Transverse colon (tissue), 4 donors: ENCODE data around the gene DSCAM. TPM values are rescaled to one million over a fixed set of nuclear protein-coding genes. Genes with fewer than 3 reads are reported as not detected.

ENCODE experiments used
- DNase-seq: peaks from one replicate; pipeline ENCODE4 v3.0.0-alpha.2; 2019
- H3K27ac ChIP-seq, 4 donors: fragments of 200-600 bp; sonication (generic); 2 replicates each; pipeline ENCODE4 v1.5.1; 2016 to 2018; ENCODE audit warnings: inconsistent platforms in 4 of 4
- H3K27me3 ChIP-seq: fragments of 200-600 bp; sonication (generic); 2 replicates; pipeline ENCODE4 v1.5.1; 2017; ENCODE audit warnings: inconsistent platforms
- H3K36me3 ChIP-seq, 4 donors: fragments of 200-600 bp; sonication (generic); 2 replicates each; pipeline ENCODE4 v1.5.1; 2017 to 2019; ENCODE audit warnings: inconsistent platforms in 4 of 4
- H3K4me1 ChIP-seq, 4 donors: fragments of 200-600 bp; sonication (generic); 2 replicates each; pipeline ENCODE4 v1.5.1; 2017 to 2020; ENCODE audit warnings: inconsistent platforms in 4 of 4
- H3K4me3 ChIP-seq, 4 donors: fragments of 200-600 bp; sonication (generic); 1 replicate in 1 of 4; 2 replicates in 3 of 4; pipeline versions ENCODE4 v1.5.1 to v1.6.1; 2017 to 2019; ENCODE audit warnings: inconsistent platforms in 4 of 4
- H3K9me3 ChIP-seq, 2 donors: fragments of 200-600 bp; sonication (generic); 2 replicates each; pipeline ENCODE4 v1.5.1; 2017 to 2019; ENCODE audit warnings: inconsistent platforms in 2 of 2
- EP300 ChIP-seq: sonication (generic); formaldehyde crosslinking; IDR thresholded peaks from one replicate; pipeline ENCODE4 v1.6.1; 2017; ENCODE audit warnings: antibody characterized with exemption, low read depth
- POLR2A ChIP-seq: fragments of 450-650 bp; IDR thresholded peaks from one replicate; pipeline ENCODE4 v1.6.1; 2016; ENCODE audit warnings: antibody characterized with exemption, mild to moderate bottlenecking, moderate library complexity
- POLR2AphosphoS5 ChIP-seq, 3 donors: sonication (generic); formaldehyde crosslinking; IDR thresholded peaks; one replicate each; pipeline ENCODE4 v1.6.1; 2016; ENCODE audit warnings: antibody characterized with exemption in 3 of 3
- WGBS, 2 donors: methylation state at CpG; one replicate each; pipeline ENCODE4 v1.1.5; 2018; ENCODE audit warnings: low coverage in 1 of 2; 5-methylcytosine and 5-hydroxymethylcytosine counted together
- in situ Hi-C, 4 donors: fragments of 200-750 bp; cut with MboI; loops; one replicate each; pipeline versions ENCODE4 v1.15.0 to v1.15.1; 2017; ENCODE audit warnings: low sequenced_read_pairs in 3 of 4, low pct_ligation_motif_present in 1 of 4, low pct_unique_long_range_greater_than_20kb in 1 of 4
- intact Hi-C: fragments of 100-400 bp; cut with DNase I; formaldehyde crosslinking; loops from one replicate; pipeline ENCODE4 v1.15.1; 2023; ENCODE audit warnings: low total_unique reads
- total RNA-seq, 4 donors: library from RNA; depleted of rRNA; stranded (reverse); fragments of >200 nt; gene quantifications; one replicate each; pipeline ENCODE4 v1.1.0, GENCODE V29; 2016
- TF ChIP-seq, protein P1 (sequence below), 5 experiments: fragments of 200-600 bp in 3 of 5; fragments of 450-650 bp in 2 of 5; sonication (generic) in 3 of 5; IDR thresholded peaks; 1 replicate in 2 of 5; 2 replicates in 3 of 5; pipeline ENCODE4 v1.5.1; 2016 to 2017; ENCODE audit warnings: antibody characterized with exemption in 5 of 5, inconsistent platforms in 3 of 5, mild to moderate bottlenecking in 2 of 5, moderate library complexity in 1 of 5

DSCAM gene
- total RNA-seq, 4 donors from 2014 or later, result 0.16 TPM; not detected in 3

DNA sequence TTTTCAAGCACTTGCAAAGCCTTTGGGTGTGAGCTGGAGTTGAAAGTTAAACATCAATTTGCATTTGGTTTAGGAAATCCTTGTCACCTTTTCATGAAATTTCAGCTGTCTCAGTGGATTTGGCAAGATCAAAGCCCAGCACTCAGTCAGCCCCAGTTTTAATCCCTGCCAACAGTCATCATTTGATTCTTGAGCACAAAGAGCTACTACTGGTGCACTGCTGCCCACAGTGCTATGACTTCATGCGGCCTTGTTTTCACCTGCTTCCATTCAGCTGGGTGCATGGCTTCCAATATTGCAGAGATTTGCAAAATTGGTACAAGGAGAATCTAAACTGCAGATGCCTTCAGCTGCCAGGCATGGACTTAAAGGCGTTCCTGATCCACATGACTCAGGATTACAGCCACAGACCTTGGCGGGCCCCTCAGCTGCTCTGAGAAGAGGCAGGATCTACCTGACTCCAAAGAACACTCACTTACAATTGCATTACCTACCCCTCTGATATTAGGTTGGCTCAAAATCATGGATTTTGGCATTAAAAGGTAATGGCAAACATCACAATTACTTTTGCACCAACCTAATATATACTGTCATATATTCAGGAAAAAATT, 259.1 kb downstream of the DSCAM start:
- 59 to 60% methylated on average over 1 to 3 of the region's 3 CpGs for WGBS, 2 donors

DNA sequence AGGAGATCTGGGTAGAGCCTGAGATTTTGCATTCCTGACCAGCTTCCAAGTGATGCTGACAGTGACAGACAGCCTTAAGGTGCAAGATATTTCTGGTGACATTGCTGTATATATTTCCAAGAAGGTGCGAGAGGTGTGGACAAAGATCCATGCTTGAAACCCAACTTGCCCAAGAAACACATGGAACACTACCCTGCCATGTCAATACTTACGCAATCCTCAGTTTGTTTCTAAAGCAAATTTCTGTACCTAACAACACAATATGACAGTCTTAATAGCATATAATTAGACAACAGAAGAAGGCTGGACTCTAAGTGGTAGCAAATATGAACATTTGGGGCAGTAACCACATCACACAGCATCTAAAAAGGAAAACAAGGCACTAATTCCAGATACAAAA, 260.4 kb downstream of the DSCAM start:
- Histone ChIP-seq H3K4me1 (no peaks in the 10 kb centered on the region), H3K27me3 (no peaks in the 10 kb centered on the region), H3K36me3 (no peaks in the 10 kb centered on the region), H3K27ac (no peak overlapping the region), H3K4me3 (no peak overlapping the region), H3K9me3 (no peaks in the 10 kb centered on the region)
- in situ Hi-C loops, result no loop called here
- DNase-seq, result no peak
- intact Hi-C loops, result no loop called here
- TF ChIP-seq, protein P1, sequence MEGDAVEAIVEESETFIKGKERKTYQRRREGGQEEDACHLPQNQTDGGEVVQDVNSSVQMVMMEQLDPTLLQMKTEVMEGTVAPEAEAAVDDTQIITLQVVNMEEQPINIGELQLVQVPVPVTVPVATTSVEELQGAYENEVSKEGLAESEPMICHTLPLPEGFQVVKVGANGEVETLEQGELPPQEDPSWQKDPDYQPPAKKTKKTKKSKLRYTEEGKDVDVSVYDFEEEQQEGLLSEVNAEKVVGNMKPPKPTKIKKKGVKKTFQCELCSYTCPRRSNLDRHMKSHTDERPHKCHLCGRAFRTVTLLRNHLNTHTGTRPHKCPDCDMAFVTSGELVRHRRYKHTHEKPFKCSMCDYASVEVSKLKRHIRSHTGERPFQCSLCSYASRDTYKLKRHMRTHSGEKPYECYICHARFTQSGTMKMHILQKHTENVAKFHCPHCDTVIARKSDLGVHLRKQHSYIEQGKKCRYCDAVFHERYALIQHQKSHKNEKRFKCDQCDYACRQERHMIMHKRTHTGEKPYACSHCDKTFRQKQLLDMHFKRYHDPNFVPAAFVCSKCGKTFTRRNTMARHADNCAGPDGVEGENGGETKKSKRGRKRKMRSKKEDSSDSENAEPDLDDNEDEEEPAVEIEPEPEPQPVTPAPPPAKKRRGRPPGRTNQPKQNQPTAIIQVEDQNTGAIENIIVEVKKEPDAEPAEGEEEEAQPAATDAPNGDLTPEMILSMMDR (IDR thresholded peaks at IDR 0.05), result no peak
- TF ChIP-seq EP300 (no peak), POLR2AphosphoS5 (IDR thresholded peaks at IDR 0.05) (no peak), POLR2A (no peak)
- 100% methylated on average over 1 to 2 of the region's 2 CpGs for WGBS, 2 donors

More for the DNA sequence above, 259.1 kb downstream of the DSCAM start:
- DNase-seq, result no peak
- Histone ChIP-seq H3K4me3 (no peak overlapping the region), H3K4me1 (no peaks in the 10 kb centered on the region), H3K36me3 (no peaks in the 10 kb centered on the region), H3K9me3 (no peaks in the 10 kb centered on the region), H3K27me3 (no peaks in the 10 kb centered on the region), H3K27ac (no peak overlapping the region)
- in situ Hi-C loops, result no loop called here
- intact Hi-C loops, result no loop called here
- TF ChIP-seq EP300 (no peak), POLR2A (no peak), POLR2AphosphoS5 (IDR thresholded peaks at IDR 0.05) (no peak)
- TF ChIP-seq, protein P1 (IDR thresholded peaks at IDR 0.05), result no peak

DNA sequence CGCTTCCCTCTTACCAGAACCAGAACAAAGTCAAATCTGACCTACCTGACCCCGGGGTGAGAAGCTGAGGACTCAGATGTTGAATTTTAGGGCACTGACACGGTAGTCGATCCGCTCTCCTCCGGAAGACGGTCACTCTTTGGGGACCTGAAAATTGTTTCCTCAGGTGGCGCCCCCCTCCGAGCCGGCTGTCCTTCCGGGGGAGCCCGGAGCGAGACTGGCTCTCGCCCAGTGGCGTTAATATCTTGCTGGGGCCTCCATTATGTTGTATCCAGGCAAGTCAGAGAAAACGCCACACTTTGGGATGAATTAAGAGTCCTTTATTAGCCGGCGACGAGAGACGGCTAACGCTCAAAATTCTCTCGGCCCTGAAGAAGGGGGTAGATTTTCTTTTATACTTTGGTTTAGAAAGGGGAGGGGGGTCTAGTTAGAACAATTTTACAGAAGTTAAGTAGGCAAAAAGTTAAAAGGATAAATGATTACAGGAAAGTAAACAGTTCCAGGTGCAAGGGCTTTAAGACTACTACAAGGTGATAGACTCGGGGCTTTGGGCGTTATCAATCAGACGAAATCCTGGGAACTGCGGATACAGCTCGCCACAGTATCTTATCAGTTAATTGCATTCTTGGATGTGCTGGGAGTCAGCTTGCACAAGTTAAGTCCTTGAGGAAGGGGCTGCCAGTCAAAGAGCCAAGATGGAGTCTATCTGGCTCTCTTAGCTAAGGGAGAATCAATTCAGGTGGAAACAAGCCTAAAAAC, 269.5 kb downstream of the DSCAM start:
- Histone ChIP-seq H3K4me3 (no peak overlapping the region), H3K9me3 (no peaks in the 10 kb centered on the region), H3K27me3 (no peaks in the 10 kb centered on the region), H3K27ac (no peak overlapping the region), H3K36me3 (no peaks in the 10 kb centered on the region), H3K4me1 (no peaks in the 10 kb centered on the region)
- TF ChIP-seq POLR2AphosphoS5 (IDR thresholded peaks at IDR 0.05) (no peak), POLR2A (no peak), EP300 (no peak)
- TF ChIP-seq, protein P1 (IDR thresholded peaks at IDR 0.05), result no peak
- 88 to 89% methylated on average over 17 to 27 of the region's 27 CpGs for WGBS, 2 donors
- DNase-seq, result no peak
- in situ Hi-C loops, result no loop called here
- intact Hi-C loops, result no loop called here

DNA sequence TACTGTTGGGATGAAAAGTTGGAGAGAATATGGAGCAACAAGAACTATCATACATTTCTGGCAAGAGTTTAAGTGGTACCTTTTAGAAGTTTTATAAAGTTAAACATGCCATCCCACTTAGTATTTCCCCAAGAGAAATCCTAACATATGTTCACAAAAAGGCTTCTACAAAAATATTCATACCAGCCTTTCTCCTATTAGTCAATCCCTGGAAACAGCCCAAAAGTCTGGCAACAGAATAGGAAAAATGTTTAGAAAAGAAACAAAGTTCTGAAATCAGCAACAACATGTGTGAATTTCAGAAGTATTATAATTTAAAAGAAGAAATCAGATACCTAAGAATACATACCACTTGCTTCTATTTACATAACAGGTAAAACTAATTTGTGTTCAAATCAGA, 271.0 kb downstream of the DSCAM start:
- Histone ChIP-seq H3K27ac (no peak overlapping the region), H3K4me1 (no peaks in the 10 kb centered on the region), H3K36me3 (no peaks in the 10 kb centered on the region), H3K9me3 (no peaks in the 10 kb centered on the region), H3K4me3 (no peak overlapping the region), H3K27me3 (no peaks in the 10 kb centered on the region)
- DNase-seq, result no peak
- intact Hi-C loops, result no loop called here
- TF ChIP-seq POLR2AphosphoS5 (IDR thresholded peaks at IDR 0.05) (no peak), POLR2A (no peak), EP300 (no peak)
- TF ChIP-seq, protein P1 (IDR thresholded peaks at IDR 0.05), result no peak
- in situ Hi-C loops, result no loop called here
